ENCODE data around the gene ICOS. TPM values are rescaled to one million over a fixed set of nuclear protein-coding genes. Genes with fewer than 3 reads are reported as not detected.
A peak's percentile ranks its signal among the peaks of the same experiment; 100 is the strongest.
"Not testable (repeated sequence)": the region's sequence is repeated elsewhere in the genome, so short reads cannot be mapped to it uniquely, and the experiment has no call there.

The ICOS gene
- total RNA-seq, 4 donors from 2014 or later: 0.14 to 0.59 (median 0.26) TPM; not detected in 1

DNA sequence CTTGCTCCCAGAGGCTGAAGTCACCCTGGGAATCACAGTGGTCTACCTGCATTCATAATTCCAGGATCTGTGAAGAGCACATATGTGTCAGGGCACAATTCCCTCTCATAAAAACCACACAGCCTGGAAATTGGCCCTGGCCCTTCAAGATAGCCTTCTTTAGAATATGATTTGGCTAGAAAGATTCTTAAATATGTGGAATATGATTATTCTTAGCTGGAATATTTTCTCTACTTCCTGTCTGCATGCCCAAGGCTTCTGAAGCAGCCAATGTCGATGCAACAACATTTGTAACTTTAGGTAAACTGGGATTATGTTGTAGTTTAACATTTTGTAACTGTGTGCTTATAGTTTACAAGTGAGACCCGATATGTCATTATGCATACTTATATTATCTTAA lies 24.2 kb downstream of the ICOS start:
- Histone ChIP-seq H3K27ac (no peak overlapping the region), H3K4me1 (no peaks in the 10 kb centered on the region), H3K27me3 (no peaks in the 10 kb centered on the region), H3K9me3 (no peaks in the 10 kb centered on the region), H3K4me3 (no peak overlapping the region), H3K36me3 (no peaks in the 10 kb centered on the region)
- intact Hi-C loops (cut with DNase I; ENCODE audit: low total_unique reads): no loop called here
- no peak for DNase-seq
- no peak for TF ChIP-seq CTCF (IDR thresholded peaks at IDR 0.05)
- TF ChIP-seq POLR2A (IDR thresholded peaks at IDR 0.05): no peak

DNA sequence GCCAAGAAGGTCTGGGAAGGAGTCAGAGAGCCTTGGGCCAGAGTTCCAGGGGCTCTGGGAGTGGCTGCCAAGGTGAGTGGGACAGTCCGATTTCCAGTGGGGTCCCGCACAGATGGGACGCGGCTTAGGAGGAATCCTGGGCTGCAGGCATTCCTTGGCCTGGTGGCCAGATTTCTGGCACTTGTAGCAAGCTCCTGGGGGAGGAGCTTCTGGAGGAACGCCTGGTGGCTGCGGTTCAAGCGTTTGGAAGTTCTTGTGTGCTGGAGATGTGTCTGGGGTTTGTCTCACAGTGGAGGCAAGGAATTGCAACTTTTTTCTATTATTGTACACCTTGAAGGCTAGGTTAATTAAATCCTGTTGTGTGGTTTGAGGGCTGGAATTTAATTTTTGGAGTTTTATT lies 28.6 kb downstream of the ICOS start:
- H3K9me3 ChIP-seq; H3K4me3 ChIP-seq; intact Hi-C loops (cut with DNase I; ENCODE audit: low total_unique reads); H3K27me3 ChIP-seq; H3K27ac ChIP-seq; H3K36me3 ChIP-seq; H3K4me1 ChIP-seq: not testable (repeated sequence)
- DNase-seq: peak in 1 of 2 donors; percentile 51

DNA sequence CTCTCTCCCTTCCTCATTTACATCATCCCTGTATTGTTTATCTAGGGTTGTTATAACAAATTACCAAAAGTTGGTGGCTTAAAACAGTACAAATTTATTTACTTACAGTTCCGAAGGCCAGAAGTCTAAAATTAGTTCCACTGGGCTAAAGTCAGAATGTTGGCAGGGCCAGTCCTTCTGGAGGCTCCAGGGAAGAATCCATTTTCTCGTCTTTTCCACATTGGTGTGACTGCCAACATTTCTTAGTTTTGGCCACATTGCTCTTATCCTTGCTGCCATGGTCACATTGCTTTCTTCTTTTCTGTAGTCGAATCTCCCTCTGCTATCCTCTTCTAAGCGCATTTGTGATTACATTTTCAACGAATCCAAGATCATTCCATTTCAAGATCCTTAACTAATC lies 34.7 kb downstream of the ICOS start:
- no peak overlapping the region for H3K27ac ChIP-seq
- intact Hi-C loops (cut with DNase I; ENCODE audit: low total_unique reads): no loop called here
- DNase-seq: no peak

DNA sequence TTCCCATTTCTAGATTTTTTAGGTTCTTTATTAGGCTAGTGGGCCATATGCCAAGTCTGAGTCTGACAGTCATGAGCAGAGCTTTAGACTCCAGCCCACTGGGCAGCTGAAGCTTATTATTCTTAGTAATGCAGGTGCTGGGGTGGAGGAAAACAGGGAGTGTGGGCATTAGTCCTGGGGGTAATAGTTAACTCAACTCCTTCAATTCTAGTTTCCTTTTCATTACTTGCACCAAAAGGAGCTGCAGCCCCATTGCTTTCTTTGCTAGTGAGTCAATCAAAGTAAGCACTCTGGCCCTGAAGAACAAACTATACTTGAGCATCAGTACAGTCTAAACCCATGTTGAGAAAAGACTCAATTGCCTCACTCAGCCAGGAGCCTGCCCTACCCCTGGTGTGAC lies 35.5 kb downstream of the ICOS start:
- intact Hi-C loops (cut with DNase I; ENCODE audit: low total_unique reads): no loop called here

More for the DNA sequence above, 34.7 kb downstream of the ICOS start:
- H3K27me3 ChIP-seq: no peaks in the 10 kb centered on the region
- H3K4me1 ChIP-seq: no peaks in the 10 kb centered on the region
- H3K9me3 ChIP-seq: no peaks in the 10 kb centered on the region
- TF ChIP-seq POLR2A (IDR thresholded peaks at IDR 0.05) (no peak), CTCF (IDR thresholded peaks at IDR 0.05) (no peak)
- H3K36me3 ChIP-seq: no peaks in the 10 kb centered on the region
- H3K4me3 ChIP-seq: no peak overlapping the region

GRCh38 chr2:203973000-203973399 lies 36.4 kb downstream of the ICOS start:
- intact Hi-C loops (cut with DNase I; ENCODE audit: low total_unique reads): no loop called here
- Histone ChIP-seq H3K27me3 (no peaks in the 10 kb centered on the region), H3K4me1 (no peaks in the 10 kb centered on the region), H3K4me3 (no peak overlapping the region), H3K36me3 (no peaks in the 10 kb centered on the region), H3K9me3 (no peaks in the 10 kb centered on the region), H3K27ac (no peak overlapping the region)
- DNase-seq: no peak
- TF ChIP-seq POLR2A (IDR thresholded peaks at IDR 0.05): no peak
- no peak for TF ChIP-seq CTCF (IDR thresholded peaks at IDR 0.05)

More for the DNA sequence above, 35.5 kb downstream of the ICOS start:
- Histone ChIP-seq H3K4me3 (no peak overlapping the region), H3K9me3 (no peaks in the 10 kb centered on the region), H3K36me3 (no peaks in the 10 kb centered on the region), H3K27ac (no peak overlapping the region), H3K27me3 (no peaks in the 10 kb centered on the region), H3K4me1 (no peaks in the 10 kb centered on the region)
- no peak for DNase-seq
- TF ChIP-seq CTCF (IDR thresholded peaks at IDR 0.05) (no peak), POLR2A (IDR thresholded peaks at IDR 0.05) (no peak)

GRCh38 chr2:203973676-203974075 lies 37.1 kb downstream of the ICOS start:
- Histone ChIP-seq H3K4me1 (no peaks in the 10 kb centered on the region), H3K4me3 (no peak overlapping the region)
- intact Hi-C loops (cut with DNase I; ENCODE audit: low total_unique reads): no loop called here

More at GRCh38 chr2:203973676-203974075, 37.1 kb downstream of the ICOS start:
- H3K27me3 ChIP-seq: no peaks in the 10 kb centered on the region
- DNase-seq: no peak
- no peaks in the 10 kb centered on the region for H3K36me3 ChIP-seq
- no peaks in the 10 kb centered on the region for H3K9me3 ChIP-seq
- no peak overlapping the region for H3K27ac ChIP-seq
- TF ChIP-seq CTCF (IDR thresholded peaks at IDR 0.05) (no peak), POLR2A (IDR thresholded peaks at IDR 0.05) (no peak)

All from uterus (tissue), 4 donors.